Measurements from ENCODE around the gene NOTCH1. TPM values are rescaled to one million over a fixed set of nuclear protein-coding genes. Genes with fewer than 3 reads are reported as not detected.

Gene NOTCH1
- total and polyA plus RNA-seq, 2 of the 4 experiments (the other 2 are of a cell fraction) = 1.8 to 6.0 TPM

DNA sequence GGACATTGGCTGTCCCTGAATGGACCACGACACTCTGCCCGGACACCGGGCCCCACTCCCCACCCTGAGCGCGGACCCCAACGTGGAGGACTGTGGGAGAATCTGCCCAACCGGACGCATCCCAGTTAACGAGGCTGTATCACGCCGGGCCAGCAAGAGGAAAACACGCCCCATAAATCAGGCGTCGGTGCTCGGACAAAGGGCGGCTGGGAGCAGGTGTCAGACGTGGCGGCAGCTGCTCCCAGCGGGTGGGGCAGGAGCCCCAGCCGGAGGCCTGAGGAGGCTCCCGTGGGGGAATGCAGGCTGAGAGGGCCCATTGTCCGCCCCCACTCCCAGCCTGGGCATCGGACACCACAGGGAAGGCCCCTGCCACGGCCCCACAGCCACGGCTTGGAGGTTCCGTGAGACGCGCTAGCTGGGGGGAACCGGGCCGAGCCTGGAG, 19.2 kb downstream of the NOTCH1 start:
- Histone ChIP-seq H3K27me3 (ENCODE audit: control insufficient read depth, insufficient read depth, low read length) (no peaks in the 10 kb centered on the region), H3K14ac (replicated peaks; ENCODE audit: low read depth, low read length) (no peak overlapping the region), H3K4ac (ENCODE audit: low read depth, low read length) (no peak overlapping the region), H2BK15ac (ENCODE audit: low read depth, low read length) (no peak overlapping the region), H2BK20ac (ENCODE audit: low read depth, low read length) (no peak overlapping the region), H4K8ac (ENCODE audit: low read depth in 2 of 2, low read length in 2 of 2) (no peak overlapping the region), H2AFZ (replicated peaks; ENCODE audit: low read length, poor library complexity) (no peak overlapping the region), H3K27ac (ENCODE audit: insufficient read depth, low read length) (no peak overlapping the region), H3K56ac (ENCODE audit: extremely low read depth, insufficient read depth, low read length) (no peak overlapping the region), H3K23ac (ENCODE audit: low read depth, low read length) (no peak overlapping the region), H2AK9ac (replicated peaks; ENCODE audit: low read depth, low read length, poor library complexity) (no peak overlapping the region), H4K91ac (ENCODE audit: insufficient read depth, low read depth, low read length) (no peak overlapping the region), H2BK5ac (ENCODE audit: low read depth, low read length, poor library complexity, severe bottlenecking) (no peak overlapping the region), H3K4me1 (ENCODE audit: control insufficient read depth, insufficient read depth, low read length) (peaks cover 2% of the 10 kb centered on the region; the same call in 1 of the 2 replicates), H3K9ac (ENCODE audit: low read depth, low read length) (no peak overlapping the region), H3K4me3 (ENCODE audit: insufficient read depth, low read depth, low read length) (no peak overlapping the region), H3K36me3 (ENCODE audit: control insufficient read depth, insufficient read depth, low read length) (peaks cover 17% of the 10 kb centered on the region; the same call in 1 of the 2 replicates), H2AK5ac (ENCODE audit: low read depth, low read length) (no peak overlapping the region), H2BK120ac (ENCODE audit: low read depth, low read length) (no peak overlapping the region), H4K5ac (ENCODE audit: low read depth, low read length) (no peak overlapping the region), H3K9me1 (ENCODE audit: insufficient read depth, low read length) (no peaks in the 10 kb centered on the region), H3K9me3 (ENCODE audit: control insufficient read depth, insufficient read depth, low read length) (no peaks in the 10 kb centered on the region), H3K4me2 (ENCODE audit: low read depth, low read length) (no peak overlapping the region), H3K18ac (ENCODE audit: low read depth, low read length) (no peak overlapping the region), H4K20me1 (ENCODE audit: insufficient read depth, low read length) (peaks cover 37% of the 10 kb centered on the region), H3K79me1 (ENCODE audit: low read depth in 1 of 2, low read length in 2 of 2) (peaks cover 0 to 27% of the 10 kb centered on the region in 2 experiments; a peak in 3 of 4 replicates)
- intact Hi-C loops (cut with micrococcal nuclease) = no loop called here
- CTCF ChIA-PET = no interaction called here
- DNase-seq = no peak
- POLR2A ChIA-PET (ENCODE audit: unreplicated experiment) = no interaction called here
- ATAC-seq (ENCODE audit: low read depth) = no peak
- dilution Hi-C loops (cut with HindIII; ENCODE audit: low sequenced_read_pairs, unreplicated experiment) = no loop called here
- TF ChIP-seq MAZ (IDR thresholded peaks at IDR 0.05; ENCODE audit: borderline replicate concordance, low read depth, low read length) (no peak), CEBPB (IDR thresholded peaks at IDR 0.05; ENCODE audit: low read depth, low read length) (no peak)
- BruUV-seq (replicated peaks) = no TSS peak
- 77% methylated on average over 21 of the region's 30 CpGs; no CpG with 5 or more reads in 1 of the 2 experiments for WGBS, 2 experiments (ENCODE audit: extremely low coverage in 2 of 2, insufficient read length in 1 of 2)
- in situ Hi-C loops (cut with MboI; ENCODE audit: low sequenced_read_pairs) = no loop called here

All from IMR-90 (cell line).